GM23338 (cell line): Measurements from ENCODE around the gene TMEM98. TPM values are rescaled to one million over a fixed set of nuclear protein-coding genes. Genes with fewer than 3 reads are reported as not detected.

Experiments
- ATAC-seq: fragments of 200-7000 bp; cut with Tn5 transposase; 3 replicates; pipeline ENCODE4 v1.9.1; 2020
- DNase-seq: peaks from one replicate; pipeline ENCODE4 v3.0.0-alpha.2; 2015; ENCODE audit warnings: low spot score
- H2AFZ ChIP-seq: fragments of 200-600 bp; sonication (generic); 2 replicates; pipeline ENCODE4 v1.8.0; 2016; ENCODE audit warnings: antibody characterized with exemption, mild to moderate bottlenecking, moderate library complexity
- H3F3A ChIP-seq: fragments of 200-600 bp; sonication (generic); replicated peaks from 2 replicates; pipeline ENCODE4 v1.8.0; 2017; ENCODE audit warnings: antibody characterized with exemption, mixed run types, low read depth
- H3K27ac ChIP-seq: fragments of 200-600 bp; sonication (generic); 2 replicates; pipeline ENCODE4 v1.6.1; 2016; ENCODE audit warnings: low read depth
- H3K27me3 ChIP-seq: fragments of 200-600 bp; sonication (generic); 2 replicates; pipeline ENCODE4 v1.8.0; 2016; ENCODE audit warnings: mild to moderate bottlenecking, mixed run types, moderate library complexity; ENCODE audit not compliant: insufficient read depth
- H3K36me3 ChIP-seq: fragments of 200-600 bp; sonication (generic); 2 replicates; pipeline ENCODE4 v1.8.0; 2016; ENCODE audit warnings: mild to moderate bottlenecking; ENCODE audit not compliant: insufficient read depth
- H3K4me1 ChIP-seq: fragments of 200-600 bp; sonication (generic); 2 replicates; pipeline ENCODE4 v1.8.0; 2016; ENCODE audit warnings: mild to moderate bottlenecking, moderate library complexity; ENCODE audit not compliant: insufficient read depth
- H3K4me2 ChIP-seq: fragments of 200-600 bp; sonication (generic); 2 replicates; pipeline ENCODE4 v1.7.1; 2017; ENCODE audit warnings: mixed run types
- H3K4me3 ChIP-seq: fragments of 200-600 bp; sonication (generic); 2 replicates; pipeline ENCODE4 v1.6.1; 2016; ENCODE audit warnings: mixed run types
- H3K79me2 ChIP-seq: fragments of 200-600 bp; sonication (generic); replicated peaks from 2 replicates; pipeline ENCODE4 v1.8.0; 2017; ENCODE audit warnings: mild to moderate bottlenecking; ENCODE audit not compliant: insufficient read depth
- H3K9me2 ChIP-seq: fragments of 200-600 bp; sonication (generic); 2 replicates; pipeline ENCODE4 v1.8.0; 2017; ENCODE audit not compliant: insufficient read depth
- H4K20me1 ChIP-seq: fragments of 200-600 bp; sonication (generic); replicated peaks from 2 replicates; pipeline ENCODE4 v1.8.0; 2017; ENCODE audit warnings: mild to moderate bottlenecking; ENCODE audit not compliant: insufficient read depth
- H3K27ac Mint-ChIP-seq: 2 replicates; pipeline ENCODE4 v1.8.0; 2020; ENCODE audit warnings: inconsistent platforms, mild to moderate bottlenecking, moderate library complexity, mixed read lengths
- H3K27me3 Mint-ChIP-seq: 3 replicates; pipeline ENCODE4 v1.8.0; 2022; ENCODE audit warnings: low read depth, mild to moderate bottlenecking, moderate library complexity, mixed read lengths, inconsistent platforms; ENCODE audit not compliant: insufficient read depth, poor library complexity
- H3K36me3 Mint-ChIP-seq: 3 replicates; pipeline ENCODE4 v1.8.0; 2021; ENCODE audit warnings: low read depth, mild to moderate bottlenecking, inconsistent platforms, moderate library complexity, mixed read lengths
- H3K4me1 Mint-ChIP-seq: 3 replicates; pipeline ENCODE4 v1.8.0; 2020; ENCODE audit warnings: mild to moderate bottlenecking, inconsistent platforms, mixed read lengths
- H3K4me3 Mint-ChIP-seq: 3 replicates; pipeline ENCODE4 v1.8.0; 2021; ENCODE audit warnings: moderate library complexity, mild to moderate bottlenecking, inconsistent platforms, mixed read lengths
- H3K9me3 Mint-ChIP-seq: 3 replicates; pipeline ENCODE4 v1.8.0; 2020; ENCODE audit warnings: moderate library complexity, mild to moderate bottlenecking, inconsistent platforms, mixed read lengths
- EZH2 ChIP-seq: fragments of 200-600 bp; sonication (generic); IDR thresholded peaks from one replicate; pipeline ENCODE4 v1.8.0; 2017; ENCODE audit warnings: antibody characterized with exemption, mild to moderate bottlenecking, low read depth; ENCODE audit not compliant: unreplicated experiment
- NANOG ChIP-seq: IDR thresholded peaks from 2 replicates; pipeline ENCODE4 v1.6.1; 2016; ENCODE audit warnings: antibody characterized with exemption, borderline replicate concordance
- POLR2AphosphoS5 ChIP-seq: IDR thresholded peaks from 2 replicates; pipeline ENCODE4 v1.6.1; 2016; ENCODE audit warnings: antibody characterized with exemption, low read depth
- STAT1 ChIP-seq: IDR thresholded peaks from one replicate; pipeline ENCODE4 v1.6.1; 2016; ENCODE audit warnings: antibody characterized with exemption; ENCODE audit not compliant: unreplicated experiment
- ZNF114 ChIP-seq: fragments of 250-450 bp; sonication (Bioruptor Pico); IDR thresholded peaks from 2 replicates; pipeline ENCODE4 v1.5.0; 2020; ENCODE audit warnings: mild to moderate bottlenecking, moderate library complexity
- polyA plus RNA-seq: library from polyadenylated mRNA; unstranded; fragments of >200 nt; fragmentation: Nextera tagmentation; extraction: Ambion mirVana; gene quantifications from 2 replicates; pipeline ENCODE4 v1.2.1, GENCODE V29; 2016
- total RNA-seq: library from RNA; depleted of rRNA; stranded (reverse); fragments of >200 nt; shearing (Covaris generic); gene quantifications from 2 replicates; pipeline ENCODE4 v1.2.3, GENCODE V29; 2014
- TF ChIP-seq, protein P1 (sequence below): fragments of 250-450 bp; sonication (Bioruptor Pico); IDR thresholded peaks from 2 replicates; pipeline ENCODE4 v1.5.0; 2020; ENCODE audit warnings: mild to moderate bottlenecking, moderate library complexity
- TF ChIP-seq, protein P2 (sequence below): IDR thresholded peaks from 2 replicates; pipeline ENCODE4 v1.6.1; 2016; ENCODE audit warnings: antibody characterized with exemption
- TF ChIP-seq, protein P3 (sequence below): IDR thresholded peaks from one replicate; pipeline ENCODE4 v1.6.1; 2018; ENCODE audit warnings: antibody characterized with exemption; ENCODE audit not compliant: unreplicated experiment

Gene TMEM98
- total and polyA plus RNA-seq, 2 experiments from 2014 or later: 60.4 to 94.8 TPM

DNA sequence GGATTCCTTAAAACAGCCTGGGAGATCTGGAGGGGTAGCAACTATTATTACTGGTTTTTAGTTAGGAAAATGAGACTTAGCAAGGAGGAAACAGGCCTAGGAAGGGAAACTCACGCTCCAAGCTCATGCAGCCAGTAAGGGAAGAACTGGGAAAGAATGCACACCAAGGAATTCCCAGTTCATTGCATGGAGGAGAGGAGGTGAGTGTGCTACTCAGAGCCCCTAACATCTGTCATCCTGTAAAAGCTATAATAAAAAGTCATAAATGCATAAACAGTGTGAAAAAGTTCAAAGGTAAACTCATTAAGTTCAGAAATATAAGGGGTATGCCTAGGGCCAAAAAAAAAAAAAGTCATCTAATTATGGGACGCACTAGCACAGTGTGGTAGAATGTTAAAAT, 25.9 kb downstream of the TMEM98 start:
- no peak overlapping the region for H2AFZ ChIP-seq
- DNase-seq (no peak), ATAC-seq (no peak)
- Mint-ChIP-seq H3K9me3 (no peaks in the 10 kb centered on the region), H3K27me3 (no peaks in the 10 kb centered on the region), H3K27ac (no peak overlapping the region), H3K4me3 (no peak overlapping the region), H3K4me1 (peaks cover 1% of the 10 kb centered on the region; the same call in 1 of the 3 replicates), H3K36me3 (no peaks in the 10 kb centered on the region)
- no peaks in the 10 kb centered on the region for H3K4me1 ChIP-seq
- H3K36me3 ChIP-seq: no peaks in the 10 kb centered on the region
- no peaks in the 10 kb centered on the region for H3K79me2 ChIP-seq
- H3K4me2 ChIP-seq: no peak overlapping the region
- H3K9me2 ChIP-seq: no peaks in the 10 kb centered on the region
- H3F3A ChIP-seq: no peaks in the 10 kb centered on the region
- H4K20me1 ChIP-seq: no peaks in the 10 kb centered on the region
- TF ChIP-seq NANOG: no peak
- TF ChIP-seq, protein P1, sequence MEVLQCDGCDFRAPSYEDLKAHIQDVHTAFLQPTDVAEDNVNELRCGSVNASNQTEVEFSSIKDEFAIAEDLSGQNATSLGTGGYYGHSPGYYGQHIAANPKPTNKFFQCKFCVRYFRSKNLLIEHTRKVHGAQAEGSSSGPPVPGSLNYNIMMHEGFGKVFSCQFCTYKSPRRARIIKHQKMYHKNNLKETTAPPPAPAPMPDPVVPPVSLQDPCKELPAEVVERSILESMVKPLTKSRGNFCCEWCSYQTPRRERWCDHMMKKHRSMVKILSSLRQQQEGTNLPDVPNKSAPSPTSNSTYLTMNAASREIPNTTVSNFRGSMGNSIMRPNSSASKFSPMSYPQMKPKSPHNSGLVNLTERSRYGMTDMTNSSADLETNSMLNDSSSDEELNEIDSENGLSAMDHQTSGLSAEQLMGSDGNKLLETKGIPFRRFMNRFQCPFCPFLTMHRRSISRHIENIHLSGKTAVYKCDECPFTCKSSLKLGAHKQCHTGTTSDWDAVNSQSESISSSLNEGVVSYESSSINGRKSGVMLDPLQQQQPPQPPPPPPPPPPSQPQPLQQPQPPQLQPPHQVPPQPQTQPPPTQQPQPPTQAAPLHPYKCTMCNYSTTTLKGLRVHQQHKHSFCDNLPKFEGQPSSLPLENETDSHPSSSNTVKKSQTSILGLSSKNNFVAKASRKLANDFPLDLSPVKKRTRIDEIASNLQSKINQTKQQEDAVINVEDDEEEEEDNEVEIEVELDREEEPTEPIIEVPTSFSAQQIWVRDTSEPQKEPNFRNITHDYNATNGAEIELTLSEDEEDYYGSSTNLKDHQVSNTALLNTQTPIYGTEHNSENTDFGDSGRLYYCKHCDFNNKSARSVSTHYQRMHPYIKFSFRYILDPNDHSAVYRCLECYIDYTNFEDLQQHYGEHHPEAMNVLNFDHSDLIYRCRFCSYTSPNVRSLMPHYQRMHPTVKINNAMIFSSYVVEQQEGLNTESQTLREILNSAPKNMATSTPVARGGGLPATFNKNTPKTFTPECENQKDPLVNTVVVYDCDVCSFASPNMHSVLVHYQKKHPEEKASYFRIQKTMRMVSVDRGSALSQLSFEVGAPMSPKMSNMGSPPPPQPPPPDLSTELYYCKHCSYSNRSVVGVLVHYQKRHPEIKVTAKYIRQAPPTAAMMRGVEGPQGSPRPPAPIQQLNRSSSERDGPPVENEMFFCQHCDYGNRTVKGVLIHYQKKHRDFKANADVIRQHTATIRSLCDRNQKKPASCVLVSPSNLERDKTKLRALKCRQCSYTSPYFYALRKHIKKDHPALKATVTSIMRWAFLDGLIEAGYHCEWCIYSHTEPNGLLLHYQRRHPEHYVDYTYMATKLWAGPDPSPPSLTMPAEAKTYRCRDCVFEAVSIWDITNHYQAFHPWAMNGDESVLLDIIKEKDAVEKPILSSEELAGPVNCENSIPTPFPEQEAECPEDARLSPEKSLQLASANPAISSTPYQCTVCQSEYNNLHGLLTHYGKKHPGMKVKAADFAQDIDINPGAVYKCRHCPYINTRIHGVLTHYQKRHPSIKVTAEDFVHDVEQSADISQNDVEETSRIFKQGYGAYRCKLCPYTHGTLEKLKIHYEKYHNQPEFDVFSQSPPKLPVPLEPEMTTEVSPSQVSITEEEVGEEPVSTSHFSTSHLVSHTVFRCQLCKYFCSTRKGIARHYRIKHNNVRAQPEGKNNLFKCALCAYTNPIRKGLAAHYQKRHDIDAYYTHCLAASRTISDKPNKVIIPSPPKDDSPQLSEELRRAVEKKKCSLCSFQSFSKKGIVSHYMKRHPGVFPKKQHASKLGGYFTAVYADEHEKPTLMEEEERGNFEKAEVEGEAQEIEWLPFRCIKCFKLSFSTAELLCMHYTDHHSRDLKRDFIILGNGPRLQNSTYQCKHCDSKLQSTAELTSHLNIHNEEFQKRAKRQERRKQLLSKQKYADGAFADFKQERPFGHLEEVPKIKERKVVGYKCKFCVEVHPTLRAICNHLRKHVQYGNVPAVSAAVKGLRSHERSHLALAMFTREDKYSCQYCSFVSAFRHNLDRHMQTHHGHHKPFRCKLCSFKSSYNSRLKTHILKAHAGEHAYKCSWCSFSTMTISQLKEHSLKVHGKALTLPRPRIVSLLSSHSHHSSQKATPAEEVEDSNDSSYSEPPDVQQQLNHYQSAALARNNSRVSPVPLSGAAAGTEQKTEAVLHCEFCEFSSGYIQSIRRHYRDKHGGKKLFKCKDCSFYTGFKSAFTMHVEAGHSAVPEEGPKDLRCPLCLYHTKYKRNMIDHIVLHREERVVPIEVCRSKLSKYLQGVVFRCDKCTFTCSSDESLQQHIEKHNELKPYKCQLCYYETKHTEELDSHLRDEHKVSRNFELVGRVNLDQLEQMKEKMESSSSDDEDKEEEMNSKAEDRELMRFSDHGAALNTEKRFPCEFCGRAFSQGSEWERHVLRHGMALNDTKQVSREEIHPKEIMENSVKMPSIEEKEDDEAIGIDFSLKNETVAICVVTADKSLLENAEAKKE: no peak
- TF ChIP-seq POLR2AphosphoS5: no peak
- H3K27ac ChIP-seq: no peak overlapping the region
- no peaks in the 10 kb centered on the region for H3K27me3 ChIP-seq
- H3K4me3 ChIP-seq: no peak overlapping the region

DNA sequence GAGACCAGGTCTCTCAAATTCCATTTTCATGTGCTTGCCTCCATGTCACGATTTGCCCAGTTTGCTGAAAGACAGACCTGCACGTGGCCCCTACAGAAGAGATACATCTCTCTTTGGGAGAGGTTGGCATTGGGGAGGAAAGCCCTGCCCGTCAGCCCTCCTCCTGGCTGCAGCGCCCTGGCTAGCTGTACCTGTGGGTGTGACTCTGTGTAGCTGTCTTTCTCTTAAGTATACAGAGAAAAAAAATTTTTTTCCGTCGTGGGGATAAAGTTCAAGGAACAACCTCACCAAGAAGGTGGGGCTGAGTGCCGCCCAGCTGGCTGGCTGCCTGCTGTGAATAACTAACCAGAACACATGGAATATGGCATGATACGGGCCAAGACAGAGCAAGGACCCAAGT, 26.5 kb downstream of the TMEM98 start:
- Mint-ChIP-seq H3K27ac (no peak overlapping the region), H3K27me3 (no peaks in the 10 kb centered on the region), H3K4me3 (no peak overlapping the region), H3K36me3 (no peaks in the 10 kb centered on the region), H3K9me3 (no peaks in the 10 kb centered on the region), H3K4me1 (no peaks in the 10 kb centered on the region)
- H3K79me2 ChIP-seq: no peaks in the 10 kb centered on the region
- H2AFZ ChIP-seq: 0 out of 2 replicates have a peak overlapping the region, but pooled peaks have one; percentile 32
- no peak overlapping the region for H3K27ac ChIP-seq
- no peak overlapping the region for H3K4me3 ChIP-seq
- DNase-seq (no peak), ATAC-seq (no peak)
- no peaks in the 10 kb centered on the region for H3F3A ChIP-seq
- no peaks in the 10 kb centered on the region for H3K4me1 ChIP-seq
- H3K4me2 ChIP-seq: no peak overlapping the region
- H3K9me2 ChIP-seq: no peaks in the 10 kb centered on the region
- H3K27me3 ChIP-seq: no peaks in the 10 kb centered on the region
- no peaks in the 10 kb centered on the region for H4K20me1 ChIP-seq
- no peaks in the 10 kb centered on the region for H3K36me3 ChIP-seq
- no peak for TF ChIP-seq ZNF114 (CRISPR knock-in tag)
- TF ChIP-seq EZH2: no peak
- TF ChIP-seq, protein P2, sequence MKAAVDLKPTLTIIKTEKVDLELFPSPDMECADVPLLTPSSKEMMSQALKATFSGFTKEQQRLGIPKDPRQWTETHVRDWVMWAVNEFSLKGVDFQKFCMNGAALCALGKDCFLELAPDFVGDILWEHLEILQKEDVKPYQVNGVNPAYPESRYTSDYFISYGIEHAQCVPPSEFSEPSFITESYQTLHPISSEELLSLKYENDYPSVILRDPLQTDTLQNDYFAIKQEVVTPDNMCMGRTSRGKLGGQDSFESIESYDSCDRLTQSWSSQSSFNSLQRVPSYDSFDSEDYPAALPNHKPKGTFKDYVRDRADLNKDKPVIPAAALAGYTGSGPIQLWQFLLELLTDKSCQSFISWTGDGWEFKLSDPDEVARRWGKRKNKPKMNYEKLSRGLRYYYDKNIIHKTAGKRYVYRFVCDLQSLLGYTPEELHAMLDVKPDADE: no peak
- TF ChIP-seq POLR2AphosphoS5: no peak
- no peak for TF ChIP-seq STAT1
- no peak for TF ChIP-seq NANOG
- TF ChIP-seq, protein P3, sequence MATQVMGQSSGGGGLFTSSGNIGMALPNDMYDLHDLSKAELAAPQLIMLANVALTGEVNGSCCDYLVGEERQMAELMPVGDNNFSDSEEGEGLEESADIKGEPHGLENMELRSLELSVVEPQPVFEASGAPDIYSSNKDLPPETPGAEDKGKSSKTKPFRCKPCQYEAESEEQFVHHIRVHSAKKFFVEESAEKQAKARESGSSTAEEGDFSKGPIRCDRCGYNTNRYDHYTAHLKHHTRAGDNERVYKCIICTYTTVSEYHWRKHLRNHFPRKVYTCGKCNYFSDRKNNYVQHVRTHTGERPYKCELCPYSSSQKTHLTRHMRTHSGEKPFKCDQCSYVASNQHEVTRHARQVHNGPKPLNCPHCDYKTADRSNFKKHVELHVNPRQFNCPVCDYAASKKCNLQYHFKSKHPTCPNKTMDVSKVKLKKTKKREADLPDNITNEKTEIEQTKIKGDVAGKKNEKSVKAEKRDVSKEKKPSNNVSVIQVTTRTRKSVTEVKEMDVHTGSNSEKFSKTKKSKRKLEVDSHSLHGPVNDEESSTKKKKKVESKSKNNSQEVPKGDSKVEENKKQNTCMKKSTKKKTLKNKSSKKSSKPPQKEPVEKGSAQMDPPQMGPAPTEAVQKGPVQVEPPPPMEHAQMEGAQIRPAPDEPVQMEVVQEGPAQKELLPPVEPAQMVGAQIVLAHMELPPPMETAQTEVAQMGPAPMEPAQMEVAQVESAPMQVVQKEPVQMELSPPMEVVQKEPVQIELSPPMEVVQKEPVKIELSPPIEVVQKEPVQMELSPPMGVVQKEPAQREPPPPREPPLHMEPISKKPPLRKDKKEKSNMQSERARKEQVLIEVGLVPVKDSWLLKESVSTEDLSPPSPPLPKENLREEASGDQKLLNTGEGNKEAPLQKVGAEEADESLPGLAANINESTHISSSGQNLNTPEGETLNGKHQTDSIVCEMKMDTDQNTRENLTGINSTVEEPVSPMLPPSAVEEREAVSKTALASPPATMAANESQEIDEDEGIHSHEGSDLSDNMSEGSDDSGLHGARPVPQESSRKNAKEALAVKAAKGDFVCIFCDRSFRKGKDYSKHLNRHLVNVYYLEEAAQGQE: no peak
